Hepatocyte (in vitro differentiated cells): ENCODE measurements around the gene ODC1. TPM values are rescaled to one million over a fixed set of nuclear protein-coding genes. Genes with fewer than 3 reads are reported as not detected.
A peak's percentile ranks its signal among the peaks of the same experiment; 100 is the strongest.

Source experiments
- DNase-seq: peaks from one replicate; pipeline ENCODE4 v3.0.0-alpha.2; 2016; ENCODE audit warnings: low spot score
- H2AFZ ChIP-seq: fragments of 200-600 bp; sonication (generic); 2 replicates; pipeline ENCODE4 v1.6.0; 2016; ENCODE audit warnings: antibody characterized with exemption, mild to moderate bottlenecking
- H3K27ac ChIP-seq: fragments of 200-600 bp; sonication (generic); 2 replicates; pipeline ENCODE4 v1.5.1; 2016; ENCODE audit warnings: mild to moderate bottlenecking
- H3K27me3 ChIP-seq: fragments of 200-600 bp; sonication (generic); 2 replicates; pipeline ENCODE4 v1.6.1; 2016
- H3K36me3 ChIP-seq: fragments of 200-600 bp; sonication (generic); replicated peaks from 2 replicates; pipeline ENCODE4 v1.5.1; 2016; ENCODE audit warnings: low read depth; ENCODE audit not compliant: insufficient read depth
- H3K4me1 ChIP-seq: fragments of 200-600 bp; sonication (generic); 2 replicates; pipeline ENCODE4 v1.5.1; 2016; ENCODE audit warnings: mild to moderate bottlenecking, moderate library complexity; ENCODE audit not compliant: insufficient read depth
- H3K4me2 ChIP-seq: fragments of 200-600 bp; sonication (generic); 2 replicates; pipeline ENCODE4 v1.6.0; 2016
- H3K4me3 ChIP-seq: fragments of 200-600 bp; sonication (generic); 2 replicates; pipeline ENCODE4 v1.5.1; 2016; ENCODE audit warnings: mild to moderate bottlenecking
- H3K79me2 ChIP-seq: fragments of 200-600 bp; sonication (generic); 2 replicates; pipeline ENCODE4 v1.6.0; 2017; ENCODE audit warnings: mild to moderate bottlenecking
- H3K9me2 ChIP-seq: fragments of 200-600 bp; sonication (generic); replicated peaks from 2 replicates; pipeline ENCODE4 v1.6.0; 2017; ENCODE audit warnings: mild to moderate bottlenecking; ENCODE audit not compliant: insufficient read depth
- H3K9me3 ChIP-seq: fragments of 200-600 bp; sonication (generic); 2 replicates; pipeline ENCODE4 v1.5.1; 2016; ENCODE audit warnings: low read depth, mild to moderate bottlenecking
- H4K20me1 ChIP-seq: fragments of 200-600 bp; sonication (generic); 2 replicates; pipeline ENCODE4 v1.6.0; 2016; ENCODE audit warnings: mild to moderate bottlenecking; ENCODE audit not compliant: insufficient read depth, poor library complexity, severe bottlenecking
- EZH2 ChIP-seq: fragments of 200-600 bp; sonication (generic); IDR thresholded peaks from 2 replicates; pipeline ENCODE4 v1.6.1; 2016; ENCODE audit warnings: antibody characterized with exemption, mild to moderate bottlenecking, borderline replicate concordance
- EZH2phosphoT487 ChIP-seq: fragments of 200-600 bp; sonication (generic); IDR thresholded peaks from one replicate; pipeline ENCODE4 v1.6.1; 2018; ENCODE audit warnings: antibody characterized with exemption, mild to moderate bottlenecking, low read depth, moderate library complexity; ENCODE audit not compliant: unreplicated experiment, severe bottlenecking
- WGBS: methylation state at CpG from one replicate; pipeline ENCODE4 v1.1.6; 2016; ENCODE audit warnings: low lambda C conversion rate; ENCODE audit errors: missing lambda C conversion rate; 5-methylcytosine and 5-hydroxymethylcytosine counted together
- polyA plus RNA-seq: library from polyadenylated mRNA; unstranded; fragments of >200 nt; fragmentation: Nextera tagmentation; extraction: Ambion mirVana; gene quantifications from 2 replicates; pipeline ENCODE4 v1.2.1, GENCODE V29; 2016
- total RNA-seq: library from RNA; depleted of rRNA; stranded (reverse); fragments of >200 nt; gene quantifications from 2 replicates; pipeline ENCODE4 v1.2.3, GENCODE V29; 2014
- TF ChIP-seq, protein P1 (sequence below): fragments of 200-600 bp; sonication (generic); IDR thresholded peaks from 2 replicates; pipeline ENCODE4 v1.5.1; 2016; ENCODE audit warnings: antibody characterized with exemption, mild to moderate bottlenecking; ENCODE audit not compliant: poor library complexity

Gene ODC1
- total and polyA plus RNA-seq, 2 experiments from 2014 or later, result 92.8 to 165 TPM

DNA sequence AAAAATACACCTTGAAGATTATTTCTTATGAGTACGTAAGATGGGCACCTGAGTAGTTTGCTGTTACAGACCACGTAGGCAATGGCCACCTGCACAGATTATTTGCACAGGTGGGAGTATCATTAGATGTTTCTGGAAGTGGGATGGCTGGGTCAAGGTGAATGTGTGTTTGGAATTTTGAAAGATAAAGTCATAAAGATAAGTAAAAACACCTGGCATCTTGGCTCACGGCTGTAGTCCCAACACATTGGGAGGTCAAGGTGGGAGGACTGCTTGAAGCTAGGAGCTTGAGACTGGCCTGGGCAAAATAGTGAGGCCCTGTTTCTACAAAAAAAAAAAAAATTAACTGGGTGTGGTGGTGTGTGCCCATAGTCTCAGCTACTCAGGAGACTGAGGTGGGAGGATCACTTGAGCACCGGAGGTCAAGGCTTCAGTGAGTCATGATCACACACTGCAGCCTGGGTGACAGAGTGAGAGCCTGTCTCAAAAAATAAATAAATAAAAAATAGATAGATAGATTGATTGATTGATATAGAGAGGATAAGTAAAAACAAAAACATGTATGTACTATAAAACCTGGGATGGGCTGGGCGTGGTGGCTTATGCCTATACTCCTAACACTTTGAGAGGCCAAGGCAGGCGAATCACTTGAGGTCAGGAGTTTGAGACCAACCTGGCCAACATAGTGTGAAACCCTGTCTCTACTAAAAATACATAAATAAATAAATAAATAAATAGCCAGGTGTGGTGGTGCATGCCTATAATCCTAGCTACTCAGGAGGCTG, 30.4 kb downstream of the ODC1 start:
- no peak overlapping the region for H3K4me2 ChIP-seq
- H3K9me3 ChIP-seq, result no peaks in the 10 kb centered on the region

DNA sequence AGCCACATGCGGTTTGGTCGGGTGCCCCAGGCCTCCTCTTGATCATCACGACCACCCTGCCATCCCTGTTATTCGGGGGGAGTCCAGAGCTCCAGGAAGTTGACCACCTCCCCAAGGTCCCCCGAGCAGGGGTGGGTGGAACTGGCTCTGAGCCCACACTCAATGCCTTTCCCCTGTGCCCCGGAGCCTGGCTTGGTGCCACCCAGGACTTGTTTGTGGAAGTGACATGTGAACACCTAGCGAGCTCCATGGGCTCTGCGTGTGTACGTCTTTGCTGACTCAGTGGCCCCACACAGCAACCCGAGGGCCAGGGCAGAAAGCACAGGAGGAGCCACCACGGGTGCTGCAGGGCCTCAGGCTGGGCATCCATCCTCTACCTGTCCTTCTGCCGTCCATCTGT, 32.5 kb downstream of the ODC1 start:
- H3K79me2 ChIP-seq, result no peaks in the 10 kb centered on the region
- H3K4me1 ChIP-seq, result peaks cover 15% of the 10 kb centered on the region
- TF ChIP-seq EZH2 (no peak), EZH2phosphoT487 (no peak)
- TF ChIP-seq, protein P1, sequence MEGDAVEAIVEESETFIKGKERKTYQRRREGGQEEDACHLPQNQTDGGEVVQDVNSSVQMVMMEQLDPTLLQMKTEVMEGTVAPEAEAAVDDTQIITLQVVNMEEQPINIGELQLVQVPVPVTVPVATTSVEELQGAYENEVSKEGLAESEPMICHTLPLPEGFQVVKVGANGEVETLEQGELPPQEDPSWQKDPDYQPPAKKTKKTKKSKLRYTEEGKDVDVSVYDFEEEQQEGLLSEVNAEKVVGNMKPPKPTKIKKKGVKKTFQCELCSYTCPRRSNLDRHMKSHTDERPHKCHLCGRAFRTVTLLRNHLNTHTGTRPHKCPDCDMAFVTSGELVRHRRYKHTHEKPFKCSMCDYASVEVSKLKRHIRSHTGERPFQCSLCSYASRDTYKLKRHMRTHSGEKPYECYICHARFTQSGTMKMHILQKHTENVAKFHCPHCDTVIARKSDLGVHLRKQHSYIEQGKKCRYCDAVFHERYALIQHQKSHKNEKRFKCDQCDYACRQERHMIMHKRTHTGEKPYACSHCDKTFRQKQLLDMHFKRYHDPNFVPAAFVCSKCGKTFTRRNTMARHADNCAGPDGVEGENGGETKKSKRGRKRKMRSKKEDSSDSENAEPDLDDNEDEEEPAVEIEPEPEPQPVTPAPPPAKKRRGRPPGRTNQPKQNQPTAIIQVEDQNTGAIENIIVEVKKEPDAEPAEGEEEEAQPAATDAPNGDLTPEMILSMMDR, result no peak
- no peaks in the 10 kb centered on the region for H3K27me3 ChIP-seq
- H2AFZ ChIP-seq, result no peak overlapping the region
- H3K9me3 ChIP-seq, result no peaks in the 10 kb centered on the region
- H3K36me3 ChIP-seq, result no peaks in the 10 kb centered on the region
- no peak overlapping the region for H3K4me3 ChIP-seq
- DNase-seq, result no peak
- WGBS, result 94% methylated on average over 12 of the region's 12 CpGs
- no peak overlapping the region for H3K27ac ChIP-seq
- no peaks in the 10 kb centered on the region for H3K9me2 ChIP-seq
- no peaks in the 10 kb centered on the region for H4K20me1 ChIP-seq
- H3K4me2 ChIP-seq, result no peak overlapping the region

More for the DNA sequence above, 30.4 kb downstream of the ODC1 start:
- Histone ChIP-seq H2AFZ (no peak overlapping the region), H3K4me3 (no peak overlapping the region), H3K36me3 (no peaks in the 10 kb centered on the region), H4K20me1 (no peaks in the 10 kb centered on the region), H3K9me2 (no peaks in the 10 kb centered on the region), H3K79me2 (no peaks in the 10 kb centered on the region), H3K27me3 (no peaks in the 10 kb centered on the region), H3K27ac (peak overlapping the region; percentile 49), H3K4me1 (peaks cover 12% of the 10 kb centered on the region)
- WGBS, result 69% methylated on average over 6 of the region's 6 CpGs
- TF ChIP-seq, protein P1, result no peak
- TF ChIP-seq EZH2phosphoT487, result no peak
- TF ChIP-seq EZH2, result no peak
- no peak for DNase-seq

DNA sequence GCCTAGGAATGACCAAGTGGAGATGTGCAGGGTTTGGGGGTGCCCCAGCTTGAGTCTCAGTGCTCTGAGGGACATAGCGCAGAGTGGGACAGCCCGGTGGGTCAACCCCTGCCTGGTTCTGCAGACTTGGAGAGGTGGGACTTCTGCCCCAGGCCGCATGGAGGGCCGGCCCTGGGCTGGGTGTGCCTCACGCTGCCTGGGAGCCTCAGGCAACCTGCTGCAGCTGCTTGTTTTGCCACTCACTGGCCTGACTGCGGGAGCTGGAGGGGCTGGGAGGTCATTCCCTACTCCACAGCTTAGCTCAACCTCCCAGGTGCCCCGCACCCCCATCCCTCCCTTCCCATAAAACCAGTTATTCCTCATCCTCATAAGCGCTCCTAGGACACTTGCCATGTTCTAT, 33.1 kb downstream of the ODC1 start:
- 90% methylated on average over 8 of the region's 8 CpGs for WGBS
- Histone ChIP-seq H3K9me3 (no peaks in the 10 kb centered on the region), H4K20me1 (no peaks in the 10 kb centered on the region), H3K36me3 (no peaks in the 10 kb centered on the region), H2AFZ (no peak overlapping the region), H3K4me1 (peaks cover 17% of the 10 kb centered on the region), H3K4me3 (no peak overlapping the region), H3K27ac (no peak overlapping the region), H3K4me2 (no peak overlapping the region), H3K9me2 (no peaks in the 10 kb centered on the region), H3K79me2 (no peaks in the 10 kb centered on the region), H3K27me3 (no peaks in the 10 kb centered on the region)
- TF ChIP-seq EZH2phosphoT487, result no peak
- no peak for TF ChIP-seq EZH2
- TF ChIP-seq, protein P1, result no peak
- no peak for DNase-seq
